ENCODE data around the gene RABL2B. TPM values are rescaled to one million over a fixed set of nuclear protein-coding genes. Genes with fewer than 3 reads are reported as not detected.

RABL2B gene
- total RNA-seq, 1 experiment from 2014 or later, result 19.0 TPM

- Histone ChIP-seq H2BK12ac (ENCODE audit: insufficient read length, low read depth, low read length) (no peak overlapping the region), H4K20me1 (ENCODE audit: control insufficient read depth, insufficient read depth, insufficient read length) (no peaks in the 10 kb centered on the region), H3K23ac (ENCODE audit: insufficient read length, low read depth, low read length) (no peak overlapping the region), H4K91ac (ENCODE audit: insufficient read length, low read depth, low read length) (no peak overlapping the region), H4K8ac (replicated peaks; ENCODE audit: insufficient read length, low read depth, low read length) (no peak overlapping the region), H3K4me1 (ENCODE audit: insufficient read depth, low read length) (no peaks in the 10 kb centered on the region), H2BK5ac (ENCODE audit: insufficient read length, low read length) (no peak overlapping the region), H2BK20ac (ENCODE audit: low read depth, low read length, poor library complexity, severe bottlenecking) (no peak overlapping the region), H3K4ac (ENCODE audit: low read depth, low read length) (no peak overlapping the region), H3T11ph (ENCODE audit: low read length) (no peak overlapping the region), H2BK120ac (ENCODE audit: low read depth, low read length, poor library complexity, severe bottlenecking) (no peak overlapping the region), H3K9ac (ENCODE audit: extremely low read depth, insufficient read length, low read length) (no peak overlapping the region), H3K23me2 (ENCODE audit: insufficient read length, low read depth, low read length, poor library complexity, severe bottlenecking) (no peaks in the 10 kb centered on the region), H3K79me2 (ENCODE audit: insufficient read depth, low read length) (no peaks in the 10 kb centered on the region), H3K27me3 (ENCODE audit: insufficient read depth, low read length) (peaks cover 14% of the 10 kb centered on the region), H3K14ac (ENCODE audit: insufficient read depth, low read length) (no peak overlapping the region; the same call in 1 of the 2 replicates), H3K18ac (ENCODE audit: insufficient read length, low read depth, low read length) (no peak overlapping the region), H3K56ac (ENCODE audit: insufficient read length, low read depth, low read length) (no peak overlapping the region), H3K4me2 (ENCODE audit: insufficient read depth, insufficient read length, low read length) (no peak overlapping the region), H2AFZ (ENCODE audit: low read length) (no peak overlapping the region), H3K9me3 (ENCODE audit: control insufficient read depth, low read depth, low read length) (no peaks in the 10 kb centered on the region), H2AK5ac (ENCODE audit: insufficient read length, low read length) (no peak overlapping the region), H4K5ac (ENCODE audit: insufficient read length, low read depth, low read length) (no peak overlapping the region), H2BK15ac (ENCODE audit: low read depth, low read length) (no peak overlapping the region), H3K27ac (ENCODE audit: insufficient read length, low read depth, low read length) (no peak overlapping the region), H3K79me1 (ENCODE audit: insufficient read depth, low read depth, low read length, poor library complexity, severe bottlenecking) (no peaks in the 10 kb centered on the region)
- Mint-ChIP-seq H3K9me3 (no peaks in the 10 kb centered on the region), H3K27ac (no peak overlapping the region), H3K4me1 (peaks cover 0 to 10% of the 10 kb centered on the region in 2 experiments; a peak in 3 of 4 replicates), H3K4me3 (no peak overlapping the region), H3K36me3 (ENCODE audit: insufficient read depth in 1 of 3, low read depth in 3 of 3) (no peaks in the 10 kb centered on the region), H3K27me3 (ENCODE audit: low read depth) (peaks cover 80% of the 10 kb centered on the region)
- DNase-seq, result no peak
- TF ChIP-seq CTCF (conservative IDR thresholded peaks at IDR 0.05), result no peak
- WGBS (ENCODE audit: extremely low coverage, insufficient read length, low lambda C conversion rate), result no CpG with 5 or more reads among the region's 6 CpGs
Observed at GRCh38 chr22:50735739-50736030, 47.8 kb downstream of the RABL2B start.
